B cell (primary cell): ENCODE data around the gene DHX34. TPM values are rescaled to one million over a fixed set of nuclear protein-coding genes. Genes with fewer than 3 reads are reported as not detected.

Experiments used
- ATAC-seq: fragments of 200-7000 bp; cut with Tn5 transposase; one replicate; pipeline ENCODE4 v1.10.0; 2021; ENCODE audit warnings: low read depth, mild to moderate bottlenecking, moderate number of reproducible peaks, moderate library complexity
- CTCF ChIA-PET: fragments of 350-600 bp; sonication (Branson Sonifier 250); formaldehyde crosslinking; loops from one replicate; lab custom pipeline; 2021; ENCODE audit warnings: antibody characterized with exemption, inconsistent platforms; lab: Charles Lee
- POLR2A ChIA-PET: fragments of 350-600 bp; sonication (Branson Sonifier 250); formaldehyde crosslinking; loops from one replicate; lab custom pipeline; 2021; ENCODE audit warnings: antibody characterized with exemption; lab: Charles Lee
- DNase-seq: peaks from one replicate; pipeline ENCODE4 v3.0.0; 2013
- H2AFZ ChIP-seq: 2 replicates; pipeline ENCODE4 v1.6.1; 2012; ENCODE audit warnings: mild to moderate bottlenecking, low read depth, low read length; ENCODE audit not compliant: insufficient read depth, poor library complexity, severe bottlenecking
- H3K27ac ChIP-seq, 2 donors: 1 replicate in 1 of 2; 2 replicates in 1 of 2; pipeline ENCODE4 v1.5.1; 2012 to 2013; ENCODE audit warnings: low read length in 2 of 2, mild to moderate bottlenecking in 2 of 2, moderate library complexity in 1 of 2
- H3K27me3 ChIP-seq, 4 experiments: fragments of 200-600 bp in 1 of 4; sonication (generic) in 1 of 4; replicated peaks in 1 of 4; 1 replicate in 2 of 4; 2 replicates in 2 of 4; pipeline versions ENCODE4 v1.6.1 to v1.7.0; 2013 to 2016; ENCODE audit warnings: low read length in 3 of 4, mild to moderate bottlenecking in 2 of 4, mixed read lengths in 1 of 4, moderate library complexity in 1 of 4; ENCODE audit not compliant: insufficient read depth in 4 of 4, control insufficient read depth in 3 of 4; ENCODE audit errors: control extremely low read depth in 1 of 4
- H3K36me3 ChIP-seq, 2 experiments: replicated peaks in 1 of 2; 1 replicate in 1 of 2; 2 replicates in 1 of 2; pipeline versions ENCODE4 v1.6.1 to v1.7.1; 2013; ENCODE audit warnings: low read length in 1 of 2; ENCODE audit not compliant: insufficient read depth in 2 of 2, control insufficient read depth in 1 of 2; ENCODE audit errors: control extremely low read depth in 1 of 2, extremely low read depth in 1 of 2
- H3K4me1 ChIP-seq, 2 donors: fragments of 200-600 bp in 1 of 2; sonication (generic) in 1 of 2; 1 replicate in 1 of 2; 2 replicates in 1 of 2; pipeline versions ENCODE4 v1.5.1 to v1.6.1; 2013 to 2017; ENCODE audit warnings: low read length in 2 of 2; ENCODE audit not compliant: control insufficient read depth in 2 of 2, insufficient read depth in 2 of 2
- H3K4me2 ChIP-seq: replicated peaks from 2 replicates; pipeline ENCODE3; 2012; ENCODE audit warnings: mild to moderate bottlenecking, low read depth, low read length; ENCODE audit not compliant: poor library complexity, severe bottlenecking
- H3K4me3 ChIP-seq, 5 experiments: fragments of 200-600 bp in 1 of 5; sonication (generic) in 1 of 5; 1 replicate in 3 of 5; 2 replicates in 2 of 5; pipeline versions ENCODE4 v1.5.1 to v1.7.0; 2011 to 2016; ENCODE audit warnings: low read length in 4 of 5, mild to moderate bottlenecking in 4 of 5, low read depth in 2 of 5, control low read depth in 1 of 5, moderate library complexity in 1 of 5; ENCODE audit not compliant: insufficient read depth in 1 of 5; ENCODE audit errors: control extremely low read depth in 1 of 5, extremely low read depth in 1 of 5
- H3K79me2 ChIP-seq: fragments of 200-600 bp; sonication (generic); one replicate; pipeline ENCODE4 v1.6.0; 2016; ENCODE audit warnings: low read length; ENCODE audit not compliant: control insufficient read depth, insufficient read depth
- H3K9ac ChIP-seq: fragments of 200-600 bp; sonication (generic); 2 replicates; pipeline ENCODE4 v1.6.1; 2017; ENCODE audit warnings: mild to moderate bottlenecking, low read length, moderate library complexity
- H3K9me3 ChIP-seq, 3 donors: one replicate each; pipeline versions ENCODE4 v1.6.1 to v1.7.1; 2013; ENCODE audit warnings: low read length in 2 of 3; ENCODE audit not compliant: control insufficient read depth in 2 of 3, insufficient read depth in 1 of 3; ENCODE audit errors: control extremely low read depth in 1 of 3
- H4K20me1 ChIP-seq: 2 replicates; pipeline ENCODE4 v1.6.0; 2012; ENCODE audit warnings: mild to moderate bottlenecking, low read length; ENCODE audit not compliant: insufficient read depth, control insufficient read depth, poor library complexity, severe bottlenecking
- H3K27ac Mint-ChIP-seq: one replicate; pipeline ENCODE4 v1.8.0; 2021; ENCODE audit warnings: mixed read lengths
- H3K27me3 Mint-ChIP-seq: one replicate; pipeline ENCODE4 v1.8.0; 2021; ENCODE audit warnings: mixed read lengths
- H3K4me1 Mint-ChIP-seq: one replicate; pipeline ENCODE4 v1.8.0; 2021; ENCODE audit warnings: mixed read lengths
- H3K4me3 Mint-ChIP-seq: one replicate; pipeline ENCODE4 v1.8.0; 2021; ENCODE audit warnings: mixed read lengths
- H3K9me3 Mint-ChIP-seq: one replicate; pipeline ENCODE4 v1.8.0; 2022; ENCODE audit warnings: mixed read lengths; ENCODE audit not compliant: insufficient read depth
- WGBS: methylation state at CpG from one replicate; pipeline ENCODE4 v1.1.5; 2013; ENCODE audit warnings: missing lambda C conversion rate; ENCODE audit not compliant: insufficient coverage; 5-methylcytosine and 5-hydroxymethylcytosine counted together
- intact Hi-C: fragments of 100-400 bp; cut with micrococcal nuclease; formaldehyde crosslinking; loops from one replicate; pipeline ENCODE4 v1.10.0; 2022
- polyA plus RNA-seq: library from polyadenylated mRNA; depleted of rRNA; stranded (reverse); fragments of >200 nt; gene quantifications from 2 replicates; pipeline ENCODE4 v1.2.3, GENCODE V29; 2012
- total RNA-seq, 2 donors: library from RNA; stranded (reverse); fragments of 120-200 nt in 1 of 2; gene quantifications; 1 replicate in 1 of 2; 2 replicates in 1 of 2; pipeline versions ENCODE4 v1.2.3 to v1.2.4, GENCODE V29; 2013 to 2022
- TF ChIP-seq, protein P1 (sequence below): fragments of 200-600 bp; IDR thresholded peaks from one replicate; pipeline ENCODE4 v1.8.0; 2022; ENCODE audit warnings: antibody characterized with exemption, mild to moderate bottlenecking

DHX34 gene
- total and polyA plus RNA-seq, 2 donors (not counting 1 experiment from before 2014, with no cell fraction given), result 25.1 to 31.3 TPM

DNA sequence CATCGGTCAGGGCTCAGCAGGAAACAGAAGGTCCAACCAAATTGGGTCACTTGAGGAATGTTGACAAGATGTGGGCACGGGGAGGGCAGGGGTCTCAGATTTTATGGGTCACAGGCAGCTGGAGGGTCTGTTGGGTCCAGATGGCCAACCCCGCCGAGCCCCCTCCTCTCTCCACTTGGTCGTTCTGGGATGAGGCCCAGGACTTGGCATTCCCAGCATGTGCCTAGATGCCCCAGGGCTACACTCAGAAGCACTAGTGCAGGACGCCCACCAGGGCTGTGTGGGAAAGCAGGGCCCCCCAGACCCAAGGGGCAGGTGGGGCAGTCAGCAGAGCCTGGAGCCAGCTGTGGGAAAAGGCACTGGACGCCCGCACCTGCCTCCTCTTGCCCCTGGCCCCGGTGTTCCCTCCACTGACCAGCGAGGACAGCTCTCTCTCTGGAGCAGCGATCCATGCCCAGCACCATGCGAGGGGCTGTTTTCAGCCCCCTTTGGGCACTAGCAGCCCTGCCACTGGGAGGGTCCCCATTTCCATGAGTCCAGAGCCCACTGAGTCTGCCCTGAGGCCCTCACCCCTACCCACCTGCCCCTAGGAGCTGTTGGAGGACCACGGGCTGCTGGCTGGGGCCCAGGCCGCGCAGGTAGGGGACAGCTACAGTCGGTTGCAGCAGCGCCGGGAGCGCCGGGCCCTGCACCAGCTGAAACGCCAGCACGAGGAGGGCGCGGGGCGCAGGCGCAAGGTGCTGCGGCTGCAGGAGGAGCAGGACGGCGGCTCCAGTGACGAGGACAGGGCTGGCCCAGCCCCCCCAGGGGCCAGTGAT, 26.0 kb downstream of the DHX34 start:
- no peak for ATAC-seq
- WGBS, result 97% methylated on average over 29 of the region's 30 CpGs

More for the DNA sequence above, 26.0 kb downstream of the DHX34 start:
- Histone ChIP-seq H3K36me3 (peaks cover 0 to 68% of the 10 kb centered on the region in 2 experiments), H3K79me2 (no peaks in the 10 kb centered on the region), H3K4me1 (no peaks in the 10 kb centered on the region), H3K4me3 (no peak overlapping the region), H3K9me3 (peaks cover 0 to under 1% (median 0%) of the 10 kb centered on the region in 3 donors), H2AFZ (no peak overlapping the region), H4K20me1 (peaks cover 4% of the 10 kb centered on the region), H3K4me2 (no peak overlapping the region), H3K27ac (no peak overlapping the region), H3K27me3 (no peaks in the 10 kb centered on the region), H3K9ac (no peak overlapping the region)
- POLR2A ChIA-PET, result no interaction called here
- no peaks in the 10 kb centered on the region for H3K9me3 Mint-ChIP-seq
- H3K27ac Mint-ChIP-seq, result no peak overlapping the region
- no peak overlapping the region for H3K4me3 Mint-ChIP-seq
- CTCF ChIA-PET, result no interaction called here
- no peak for DNase-seq
- TF ChIP-seq, protein P1, sequence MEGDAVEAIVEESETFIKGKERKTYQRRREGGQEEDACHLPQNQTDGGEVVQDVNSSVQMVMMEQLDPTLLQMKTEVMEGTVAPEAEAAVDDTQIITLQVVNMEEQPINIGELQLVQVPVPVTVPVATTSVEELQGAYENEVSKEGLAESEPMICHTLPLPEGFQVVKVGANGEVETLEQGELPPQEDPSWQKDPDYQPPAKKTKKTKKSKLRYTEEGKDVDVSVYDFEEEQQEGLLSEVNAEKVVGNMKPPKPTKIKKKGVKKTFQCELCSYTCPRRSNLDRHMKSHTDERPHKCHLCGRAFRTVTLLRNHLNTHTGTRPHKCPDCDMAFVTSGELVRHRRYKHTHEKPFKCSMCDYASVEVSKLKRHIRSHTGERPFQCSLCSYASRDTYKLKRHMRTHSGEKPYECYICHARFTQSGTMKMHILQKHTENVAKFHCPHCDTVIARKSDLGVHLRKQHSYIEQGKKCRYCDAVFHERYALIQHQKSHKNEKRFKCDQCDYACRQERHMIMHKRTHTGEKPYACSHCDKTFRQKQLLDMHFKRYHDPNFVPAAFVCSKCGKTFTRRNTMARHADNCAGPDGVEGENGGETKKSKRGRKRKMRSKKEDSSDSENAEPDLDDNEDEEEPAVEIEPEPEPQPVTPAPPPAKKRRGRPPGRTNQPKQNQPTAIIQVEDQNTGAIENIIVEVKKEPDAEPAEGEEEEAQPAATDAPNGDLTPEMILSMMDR, result no peak
- H3K27me3 Mint-ChIP-seq, result no peaks in the 10 kb centered on the region
- intact Hi-C loops, result no loop called here
- H3K4me1 Mint-ChIP-seq, result no peaks in the 10 kb centered on the region
